Smooth muscle cell of bladder (primary cell): Measurements from ENCODE around the gene RAD51AP2. TPM values are rescaled to one million over a fixed set of nuclear protein-coding genes. Genes with fewer than 3 reads are reported as not detected.

Experiments used
- total RNA-seq: library from RNA; depleted of rRNA; stranded (reverse); fragments of >200 nt; gene quantifications from 2 replicates; pipeline ENCODE4 v1.2.3, GENCODE V29; 2014

The RAD51AP2 gene
- not detected in 2 replicates for total RNA-seq

DNA sequence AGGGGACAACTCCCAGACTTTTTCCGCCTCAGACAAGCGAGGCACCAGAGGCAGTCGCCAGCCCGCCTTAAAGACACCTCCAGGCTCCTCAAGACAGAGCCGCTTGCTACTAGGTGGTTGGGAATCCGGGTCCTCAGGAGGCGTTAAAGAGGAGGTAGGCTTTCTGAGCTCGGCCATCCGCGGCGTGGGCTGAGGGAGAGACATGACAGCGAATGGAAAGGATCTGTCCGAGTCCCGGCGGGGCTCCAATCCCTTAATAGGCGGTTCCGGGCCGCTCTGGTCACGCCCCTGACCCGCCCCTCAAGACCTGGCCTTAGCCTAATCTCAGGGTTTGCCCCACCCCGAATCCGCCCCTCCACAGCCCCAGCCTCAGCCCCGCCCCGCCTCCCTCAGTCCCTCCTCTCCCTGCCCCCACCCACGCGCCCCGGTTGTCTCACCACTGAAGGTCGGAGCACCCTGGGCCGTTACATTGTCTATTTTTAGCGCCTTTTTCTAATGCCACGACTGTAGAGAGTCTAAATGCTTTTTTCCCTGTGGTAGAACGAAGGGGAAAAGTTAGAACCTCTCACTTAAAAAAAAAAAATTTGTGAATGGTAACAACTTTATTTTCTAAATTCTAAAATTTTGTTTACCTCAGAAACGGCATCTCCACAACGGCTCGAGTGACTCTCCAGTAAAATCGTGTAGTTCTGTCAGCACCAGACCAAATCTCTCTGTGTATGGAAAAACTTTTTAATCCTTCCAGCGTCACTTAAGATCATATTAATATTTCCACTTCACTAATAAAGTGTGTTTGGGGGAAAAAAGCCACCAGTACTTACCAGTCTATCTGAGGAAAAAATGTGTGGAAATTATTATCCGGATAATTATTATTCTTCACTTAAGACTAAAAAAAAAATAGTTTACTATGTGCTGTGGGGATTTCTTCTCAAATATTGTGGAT is at the start of gene RAD51AP2:
RAD51AP2 (minus strand) TSS at position 229 of the 943 bp plus-strand sequence; CDS start at position 204, 25 bp downstream.

DNA sequence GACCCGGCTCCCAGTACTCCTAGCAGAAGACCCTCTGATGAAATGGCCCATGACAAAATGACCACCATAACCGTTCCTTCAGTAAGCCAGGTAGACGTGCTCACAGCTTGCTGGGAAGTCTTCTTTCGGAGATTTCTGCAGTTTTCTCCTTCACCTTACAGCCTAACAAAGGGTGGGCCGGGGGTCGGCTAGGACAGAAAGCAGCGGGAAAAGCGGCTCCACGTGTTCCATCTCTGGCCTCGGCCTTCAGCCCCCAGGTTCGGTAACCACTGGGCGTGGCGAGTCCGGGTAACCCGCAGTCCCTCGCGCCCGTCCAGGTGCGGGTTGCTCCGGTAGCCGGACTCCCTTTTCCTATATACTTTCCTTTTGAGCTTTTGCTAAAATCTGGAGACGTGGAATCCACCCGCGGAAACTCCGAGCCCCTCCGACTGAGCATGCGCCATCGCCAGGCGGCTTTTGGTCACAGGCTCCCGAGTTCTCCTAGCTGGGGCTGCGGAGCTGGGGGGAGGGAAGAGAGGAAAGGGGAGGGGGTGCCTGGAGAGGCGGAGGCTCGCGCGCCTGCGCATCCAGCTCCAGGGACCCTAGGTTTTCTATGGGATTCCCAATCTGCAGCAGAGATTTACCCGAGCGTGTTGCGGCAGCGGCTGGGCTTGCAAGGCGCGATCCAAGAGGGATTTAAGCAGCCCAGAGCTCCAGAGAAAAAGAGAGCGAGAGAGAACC is 22.0 kb upstream of the RAD51AP2 start, which contains the start of gene VSNL1:
VSNL1 (plus strand) TSS at position 604 of the 720 bp plus-strand sequence. CDS start 51,379 bp downstream, outside the sequence.

Other genes with a start within 250 kb of the RAD51AP2 start
- not detected in 2 replicates for gene VSNL1, start 22.3 kb upstream of the RAD51AP2 start, total RNA-seq
- 11.8 and 18.3 TPM in 2 replicates for gene SMC6, start 235.4 kb upstream of the RAD51AP2 start, total RNA-seq
- 3.0 and 3.1 TPM in 2 replicates for gene GEN1, start 235.7 kb upstream of the RAD51AP2 start, total RNA-seq